Middle frontal gyrus (tissue), 1 donor: ENCODE results near the gene CLEC4C.
"Not testable (repeated sequence)": the region's sequence is repeated elsewhere in the genome, so short reads cannot be mapped to it uniquely, and the experiment has no call there.

ENCODE experiments used
- DNase-seq: peaks from one replicate; pipeline ENCODE4 v3.0.0-alpha.2; 2015; ENCODE audit warnings: low spot score; ENCODE audit errors: extremely low spot score

CLEC4C gene, protein sequence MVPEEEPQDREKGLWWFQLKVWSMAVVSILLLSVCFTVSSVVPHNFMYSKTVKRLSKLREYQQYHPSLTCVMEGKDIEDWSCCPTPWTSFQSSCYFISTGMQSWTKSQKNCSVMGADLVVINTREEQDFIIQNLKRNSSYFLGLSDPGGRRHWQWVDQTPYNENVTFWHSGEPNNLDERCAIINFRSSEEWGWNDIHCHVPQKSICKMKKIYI

GRCh38 chr12:7747246-7747645, at the start of gene CLEC4C:
Gene CLEC4C, minus strand, starts transcription at chr12:7747375. Its CDS starts 27 bp downstream, at chr12:7747348.
- no peak for DNase-seq

- no peak for DNase-seq
These were observed 46.0 kb upstream of the CLEC4C start for GRCh38 chr12:7793211-7793610.

DNA sequence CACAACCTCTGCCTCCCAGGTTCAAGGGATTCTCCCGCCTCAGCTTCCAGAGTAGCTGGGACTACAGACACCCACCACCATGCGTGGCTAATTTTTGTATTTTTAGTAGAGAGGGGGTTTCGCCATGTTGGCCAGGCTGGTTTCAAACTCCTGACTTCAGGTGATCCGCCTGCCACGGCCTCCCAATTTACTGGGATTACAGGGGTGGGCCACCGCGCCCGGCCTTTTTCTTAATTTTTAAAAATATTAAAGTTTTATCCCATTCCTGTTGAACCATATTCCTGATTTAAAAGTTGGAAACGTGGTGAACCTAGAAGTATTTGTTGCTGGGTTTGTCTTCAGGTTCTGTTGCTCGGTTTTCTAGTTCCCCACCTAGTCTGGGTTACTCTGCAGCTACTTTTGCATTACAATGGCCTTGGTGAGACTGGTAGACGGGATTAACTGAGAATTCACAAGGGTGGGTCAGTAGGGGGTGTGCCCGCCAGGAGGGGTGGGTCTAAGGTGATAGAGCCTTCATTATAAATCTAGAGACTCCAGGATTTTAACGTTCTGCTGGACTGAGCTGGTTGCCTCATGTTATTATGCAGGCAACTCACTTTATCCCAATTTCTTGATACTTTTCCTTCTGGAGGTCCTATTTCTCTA, 41.8 kb upstream of the CLEC4C start, which contains the start of gene NANOG:
NANOG (plus strand) TSS at position 519 of the 645 bp plus-strand sequence. CDS start 213 bp downstream, outside the sequence.
- DNase-seq, result not testable (repeated sequence)

- DNase-seq, result no peak
These were observed 41.1 kb upstream of the CLEC4C start for GRCh38 chr12:7788294-7788660.

DNA sequence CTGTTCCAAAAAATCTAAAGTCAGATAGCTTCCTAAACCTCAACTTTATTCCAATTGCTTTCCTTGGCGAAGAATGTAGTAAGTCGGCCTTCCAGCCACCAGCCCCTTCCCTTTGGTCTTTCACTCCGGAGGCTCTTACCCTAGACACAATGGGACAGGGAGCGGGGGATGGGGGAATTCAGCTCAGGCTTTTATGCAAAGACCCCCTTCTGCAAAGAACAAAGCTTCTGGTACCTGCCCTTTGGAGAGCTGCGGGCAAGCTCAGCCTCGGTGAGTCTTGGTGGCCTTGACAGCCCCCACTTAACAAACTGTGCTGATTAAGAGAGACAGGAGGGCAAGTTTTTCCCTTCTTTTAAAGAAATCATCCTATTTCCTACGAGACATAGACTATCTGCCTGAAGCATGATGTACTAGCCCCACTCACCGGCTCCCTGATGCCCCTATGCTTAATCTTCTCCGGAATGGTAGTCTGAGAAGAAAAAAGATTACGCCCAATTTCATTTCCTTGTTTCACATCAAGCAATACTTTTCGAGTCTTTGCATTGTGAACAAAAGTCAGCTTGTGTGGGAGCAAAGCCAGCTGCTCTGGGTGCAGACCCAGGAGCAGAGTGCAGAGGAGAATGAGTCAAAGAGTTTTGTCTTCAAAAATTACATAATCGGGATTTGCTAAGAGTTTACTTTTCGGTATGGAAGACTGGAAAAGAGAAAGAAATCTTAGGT, 40.6 kb upstream of the CLEC4C start:
- DNase-seq, result no peak

DNA sequence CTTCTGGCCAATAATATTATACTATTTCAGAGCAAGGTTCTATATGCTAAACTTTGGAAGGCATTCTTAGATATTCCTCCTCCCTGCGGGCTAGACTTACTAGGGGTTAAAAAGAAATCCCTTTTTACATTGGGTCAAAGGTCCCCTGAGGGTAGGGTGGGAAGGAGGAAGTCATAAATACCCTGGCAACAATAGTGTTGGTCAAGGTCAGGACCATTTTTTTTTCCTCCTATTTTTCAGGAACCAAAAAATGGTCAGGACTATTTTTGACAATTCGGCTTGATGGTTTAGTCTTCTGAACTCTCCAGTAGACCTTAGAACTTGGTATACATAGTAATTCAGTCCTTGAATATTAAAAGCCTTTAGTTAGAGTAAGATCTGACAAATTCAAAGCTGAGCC, 37.5 kb upstream of the CLEC4C start:
- DNase-seq, result no peak

- not testable (repeated sequence) for DNase-seq
These were observed 36.3 kb upstream of the CLEC4C start for GRCh38 chr12:7783433-7783832.

DNA sequence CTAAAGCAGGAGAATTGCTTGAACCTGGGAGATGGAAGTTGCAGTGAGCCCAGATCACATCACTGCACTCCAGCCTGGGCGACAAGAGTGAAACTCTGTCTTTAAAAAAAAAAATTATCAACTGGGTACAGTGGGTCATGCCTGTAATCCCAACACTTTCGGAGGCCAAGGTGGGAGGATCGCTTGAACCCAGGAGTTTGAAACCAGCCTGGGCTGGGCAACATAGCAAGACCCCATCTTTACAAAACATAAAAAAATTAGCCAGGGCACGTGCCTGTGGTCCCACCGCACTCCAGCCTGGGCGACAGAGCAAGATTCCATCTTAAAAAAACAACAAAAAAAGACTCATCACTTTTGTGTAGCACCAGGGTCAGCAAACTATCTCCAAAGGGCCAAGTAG, 34.9 kb upstream of the CLEC4C start:
- DNase-seq, result no peak

- DNase-seq, result no peak
These were observed 34.1 kb upstream of the CLEC4C start for GRCh38 chr12:7781274-7781673.

GRCh38 chr12:7769999-7770398, 22.8 kb upstream of the CLEC4C start:
- no peak for DNase-seq

- no peak for DNase-seq
These were observed 11.6 kb upstream of the CLEC4C start for GRCh38 chr12:7758766-7759140.

DNA sequence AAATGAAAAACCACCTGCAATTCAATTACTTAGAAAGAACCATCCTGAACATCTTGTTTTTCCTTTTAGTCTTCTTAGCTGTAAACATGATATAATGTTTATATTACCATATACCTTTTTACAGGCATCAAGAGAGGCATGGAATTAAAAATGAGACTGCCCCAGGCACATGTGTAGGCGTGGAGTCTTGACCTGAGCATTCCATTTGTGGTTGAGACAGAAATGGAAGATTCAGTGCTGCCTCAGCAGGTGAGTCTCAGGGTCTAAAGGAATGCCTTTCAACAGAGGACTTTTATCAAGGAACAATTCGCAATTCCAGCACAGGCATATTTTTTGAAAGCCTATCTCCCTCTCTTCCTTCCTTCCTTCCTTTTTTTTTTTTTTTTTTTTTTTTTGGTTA, 9.8 kb upstream of the CLEC4C start:
- DNase-seq, result no peak

GRCh38 chr12:7755668-7756067, 8.5 kb upstream of the CLEC4C start:
- DNase-seq, result not testable (repeated sequence)

DNA sequence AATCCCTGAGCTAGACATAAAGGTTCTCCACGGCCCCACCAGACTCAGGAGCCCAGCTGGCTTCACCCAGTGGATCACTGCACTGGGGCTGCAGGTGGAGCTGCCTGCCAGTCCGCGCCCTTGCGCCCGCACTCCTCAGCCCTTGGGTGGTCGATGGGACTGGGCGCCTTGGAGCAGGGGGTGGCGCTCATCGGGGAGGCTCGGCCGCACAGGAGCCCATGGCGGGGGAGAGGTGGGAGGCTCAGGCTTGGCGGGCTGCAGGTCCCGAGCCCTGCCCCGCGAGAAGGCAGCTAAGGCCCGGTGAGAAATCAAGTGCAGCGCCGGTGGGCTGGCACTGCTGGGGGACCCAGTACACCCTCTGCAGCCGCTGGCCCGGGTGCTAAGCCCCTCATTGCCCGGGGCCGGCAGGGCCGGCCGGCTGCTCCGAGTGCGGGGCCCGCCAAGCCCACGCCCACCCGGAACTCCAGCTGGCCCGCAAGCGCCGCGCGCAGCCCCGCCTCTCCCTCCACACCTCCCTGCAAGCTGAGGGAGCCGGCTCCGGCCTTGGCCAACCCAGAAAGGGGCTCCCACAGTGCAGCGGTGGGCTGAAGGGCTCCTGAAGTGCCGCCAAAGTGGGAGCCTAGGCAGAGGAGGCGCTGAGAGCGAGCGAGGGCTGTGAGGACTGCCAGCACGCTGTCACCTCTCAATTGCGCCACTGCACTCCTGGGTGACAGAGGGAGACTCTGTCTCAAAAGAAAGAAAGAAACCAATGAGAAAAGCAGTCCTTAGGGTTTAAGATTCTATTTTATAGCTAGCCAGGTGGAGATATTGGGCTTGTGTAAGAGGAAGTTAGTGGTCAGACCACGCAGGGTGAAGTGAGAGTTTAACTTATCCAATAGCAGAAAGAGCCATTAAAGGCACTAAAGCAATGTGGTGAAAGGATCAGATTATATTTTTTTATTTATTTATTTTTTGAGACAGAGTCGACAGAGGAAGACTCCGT, 5.1 kb upstream of the CLEC4C start:
- not testable (repeated sequence) for DNase-seq

GRCh38 chr12:7751394-7751793, 4.2 kb upstream of the CLEC4C start:
- DNase-seq, result no peak

GRCh38 chr12:7750350-7750749, 3.2 kb upstream of the CLEC4C start:
- DNase-seq, result no peak

DNA sequence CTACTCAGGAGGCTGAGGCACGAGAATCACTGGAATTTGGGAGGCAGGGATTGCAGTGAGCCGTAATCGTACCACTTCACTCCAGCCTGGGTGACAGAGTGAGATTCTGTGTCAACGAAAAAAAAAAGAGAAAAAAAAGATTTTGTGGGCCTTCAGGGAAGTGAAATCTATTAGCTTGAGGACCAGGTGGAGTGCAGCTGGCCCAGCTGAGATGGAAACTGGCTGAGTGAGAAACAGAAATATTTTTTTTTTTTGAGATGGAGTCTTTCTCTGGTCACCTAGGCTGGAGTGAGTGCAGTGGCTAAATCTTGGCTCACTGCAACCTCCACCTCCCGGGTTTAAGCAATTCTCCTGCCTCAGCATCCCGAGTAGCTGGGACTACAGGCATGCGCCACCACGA, 2.3 kb upstream of the CLEC4C start:
- DNase-seq, result no peak

GRCh38 chr12:7748852-7749251, 1.7 kb upstream of the CLEC4C start:
- DNase-seq, result no peak

DNA sequence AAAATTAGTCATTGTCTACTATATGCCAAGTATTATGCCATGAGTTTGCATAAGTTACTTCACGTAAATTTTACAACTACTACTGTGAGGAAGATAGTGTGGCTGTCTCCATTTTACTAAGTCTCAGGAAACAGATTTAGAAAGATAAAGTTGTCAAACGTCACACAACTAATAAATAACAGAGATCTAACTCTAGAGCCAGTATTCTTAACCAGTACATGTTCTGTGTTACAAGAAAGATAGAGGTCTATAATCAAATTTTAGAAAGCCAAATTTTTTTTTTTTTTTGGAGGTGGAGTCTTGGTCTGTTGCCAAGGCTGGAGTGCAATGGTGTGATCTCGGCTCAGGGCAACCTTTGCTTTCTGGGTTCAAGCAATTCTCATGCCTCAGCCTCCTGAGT, 14.2 kb downstream of the CLEC4C start:
- DNase-seq, result no peak

GRCh38 chr12:7731486-7731885, 15.7 kb downstream of the CLEC4C start:
- no peak for DNase-seq

GRCh38 chr12:7730984-7731383, 16.2 kb downstream of the CLEC4C start:
- not testable (repeated sequence) for DNase-seq
